Ovary (tissue), 9 donors: ENCODE data around the gene PPP2R2C. TPM values are rescaled to one million over a fixed set of nuclear protein-coding genes. Genes with fewer than 3 reads are reported as not detected.

Source experiments
- DNase-seq, 5 donors: peaks; one replicate each; pipeline ENCODE4 v3.0.0-alpha.2; 2019 to 2020
- H3K27ac ChIP-seq, 2 donors: fragments of 200-600 bp; one replicate each; pipeline versions ENCODE4 v1.5.1 to v1.8.0; 2019 to 2022
- H3K27me3 ChIP-seq: fragments of 200-600 bp; one replicate; pipeline ENCODE4 v1.8.0; 2022
- H3K36me3 ChIP-seq: fragments of 200-600 bp; sonication (generic); one replicate; pipeline ENCODE4 v1.5.1; 2019
- H3K4me1 ChIP-seq: one replicate; pipeline ENCODE4 v1.8.1; 2013; ENCODE audit warnings: mild to moderate bottlenecking, moderate library complexity; ENCODE audit not compliant: insufficient read depth
- H3K4me3 ChIP-seq: fragments of 200-600 bp; sonication (generic); one replicate; pipeline ENCODE4 v1.5.1; 2017
- H3K9me3 ChIP-seq, 2 donors: fragments of 200-600 bp in 1 of 2; sonication (generic) in 1 of 2; one replicate each; pipeline versions ENCODE4 v1.5.1 to v1.8.1; 2013 to 2019; ENCODE audit warnings: mild to moderate bottlenecking in 1 of 2, moderate library complexity in 1 of 2
- EP300 ChIP-seq: sonication (generic); formaldehyde crosslinking; IDR thresholded peaks from one replicate; pipeline ENCODE4 v1.6.1; 2017; ENCODE audit warnings: antibody characterized with exemption
- POLR2A ChIP-seq: fragments of 450-650 bp; IDR thresholded peaks from one replicate; pipeline ENCODE4 v1.6.1; 2017; ENCODE audit warnings: antibody characterized with exemption, mild to moderate bottlenecking, moderate library complexity
- WGBS, 3 donors: extraction: QIAGEN DNeasy Blood & Tissue Kit in 1 of 3; methylation state at CpG; one replicate each; pipeline versions ENCODE4 v1.1.5 to v1.1.7; 2013 to 2017; 5-methylcytosine and 5-hydroxymethylcytosine counted together
- intact Hi-C, 4 donors: fragments of 100-400 bp; cut with DNase I; formaldehyde crosslinking; loops; one replicate each; pipeline versions ENCODE4 v1.11.0 to v1.15.1; 2022 to 2023
- polyA plus RNA-seq, 2 donors: library from polyadenylated mRNA; stranded (reverse); fragments of 200-250 nt in 1 of 2; fragments of 350-450 nt in 1 of 2; fragmentation: Illumina TruSeq in 1 of 2; extraction: RNeasy Lipid Tissue Mini Kit (QIAGEN cat#74804) in 1 of 2; gene quantifications; one replicate each; pipeline ENCODE4 v1.2.3, GENCODE V29; 2013 to 2014
- total RNA-seq, 7 donors: library from RNA; depleted of rRNA in 2 of 7; stranded (reverse); fragments of >200 nt in 2 of 7; fragmentation: NEBNext Ultra II Directional in 3 of 7; extraction: Animal tissue kit (Norgen Biotek cat#: 25700) in 3 of 7; gene quantifications; one replicate each; pipeline versions ENCODE4 v1.1.0 to v1.2.4, GENCODE V29; 2016 to 2023
- TF ChIP-seq, protein P1 (sequence below), 3 donors: fragments of 450-650 bp in 2 of 3; fragments of 200-600 bp in 1 of 3; IDR thresholded peaks; one replicate each; pipeline versions ENCODE4 v1.5.1 to v1.8.0; 2016 to 2022; ENCODE audit warnings: antibody characterized with exemption in 3 of 3, mild to moderate bottlenecking in 1 of 3
- donor health status: DM: no; HTN: no; CAD: no; lungs with moderate emphysema.
- donor health status: DM: no; HTN: no; CAD: no.
- donor health status: Bipolar disorder and iron deficiency.
- donor health status: DM: yes; HTN: yes; CAD: no.
- donor health status: DM: no; HTN: no; CAD: no.
- donor health status: DM: yes; HTN: yes; CAD: no.

PPP2R2C gene
- total and polyA plus RNA-seq, 9 donors = 0.12 to 4.5 (median 0.77) TPM

DNA sequence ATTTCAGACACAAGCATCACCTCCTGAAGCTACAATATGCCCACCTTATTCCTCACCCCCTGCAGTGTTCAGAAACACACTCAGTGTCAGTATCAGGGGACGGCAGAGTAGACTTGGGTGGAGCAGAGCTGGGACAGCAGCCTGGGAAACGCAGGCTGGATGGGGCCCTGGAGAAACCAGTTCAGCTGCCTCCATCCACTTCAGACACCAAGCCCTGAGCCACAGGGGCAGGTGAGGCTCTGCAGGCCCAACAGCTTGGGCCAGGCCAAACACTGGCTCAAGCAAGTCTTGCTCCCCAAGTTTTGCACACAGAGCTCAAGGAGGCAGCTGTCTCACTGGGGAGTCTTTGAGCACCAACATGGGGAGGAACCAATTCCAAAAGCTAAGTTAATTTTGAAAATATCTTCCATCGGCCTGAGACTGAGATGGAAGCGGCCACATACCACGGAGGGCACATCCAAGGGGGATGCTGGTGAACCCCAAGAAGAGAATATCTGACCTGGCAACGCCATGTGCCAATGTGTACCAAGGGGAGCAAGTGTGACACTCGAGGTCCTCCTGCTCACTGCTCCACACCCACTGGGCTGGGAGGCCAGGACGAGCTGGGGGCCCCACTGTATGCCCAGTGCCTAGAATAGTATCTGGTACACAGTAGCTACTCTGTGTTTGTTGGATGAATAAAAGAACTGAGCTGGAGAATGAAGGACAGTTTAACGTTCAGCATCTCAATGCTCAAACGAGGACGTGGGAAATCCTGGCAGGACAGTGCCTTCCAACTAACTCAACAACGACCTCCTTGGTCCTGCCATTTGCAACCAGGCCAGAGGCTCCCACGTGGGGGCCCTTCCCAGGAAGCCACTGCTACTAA is 45.6 kb downstream of the PPP2R2C start:
- no peak for DNase-seq
- no peaks in the 10 kb centered on the region for H3K4me1 ChIP-seq
- no peaks in the 10 kb centered on the region for H3K27me3 ChIP-seq
- H3K9me3 ChIP-seq = no peaks in the 10 kb centered on the region
- intact Hi-C loops = no loop called here
- no peak overlapping the region for H3K4me3 ChIP-seq
- no peak overlapping the region for H3K27ac ChIP-seq
- WGBS, 3 donors = 71 to 74% (median 73%) methylated on average over 13 of the region's 13 CpGs
- no peak for TF ChIP-seq POLR2A
- TF ChIP-seq, protein P1, sequence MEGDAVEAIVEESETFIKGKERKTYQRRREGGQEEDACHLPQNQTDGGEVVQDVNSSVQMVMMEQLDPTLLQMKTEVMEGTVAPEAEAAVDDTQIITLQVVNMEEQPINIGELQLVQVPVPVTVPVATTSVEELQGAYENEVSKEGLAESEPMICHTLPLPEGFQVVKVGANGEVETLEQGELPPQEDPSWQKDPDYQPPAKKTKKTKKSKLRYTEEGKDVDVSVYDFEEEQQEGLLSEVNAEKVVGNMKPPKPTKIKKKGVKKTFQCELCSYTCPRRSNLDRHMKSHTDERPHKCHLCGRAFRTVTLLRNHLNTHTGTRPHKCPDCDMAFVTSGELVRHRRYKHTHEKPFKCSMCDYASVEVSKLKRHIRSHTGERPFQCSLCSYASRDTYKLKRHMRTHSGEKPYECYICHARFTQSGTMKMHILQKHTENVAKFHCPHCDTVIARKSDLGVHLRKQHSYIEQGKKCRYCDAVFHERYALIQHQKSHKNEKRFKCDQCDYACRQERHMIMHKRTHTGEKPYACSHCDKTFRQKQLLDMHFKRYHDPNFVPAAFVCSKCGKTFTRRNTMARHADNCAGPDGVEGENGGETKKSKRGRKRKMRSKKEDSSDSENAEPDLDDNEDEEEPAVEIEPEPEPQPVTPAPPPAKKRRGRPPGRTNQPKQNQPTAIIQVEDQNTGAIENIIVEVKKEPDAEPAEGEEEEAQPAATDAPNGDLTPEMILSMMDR (IDR thresholded peaks at IDR 0.05) = no peak
- TF ChIP-seq EP300 = no peak
- H3K36me3 ChIP-seq = no peaks in the 10 kb centered on the region

DNA sequence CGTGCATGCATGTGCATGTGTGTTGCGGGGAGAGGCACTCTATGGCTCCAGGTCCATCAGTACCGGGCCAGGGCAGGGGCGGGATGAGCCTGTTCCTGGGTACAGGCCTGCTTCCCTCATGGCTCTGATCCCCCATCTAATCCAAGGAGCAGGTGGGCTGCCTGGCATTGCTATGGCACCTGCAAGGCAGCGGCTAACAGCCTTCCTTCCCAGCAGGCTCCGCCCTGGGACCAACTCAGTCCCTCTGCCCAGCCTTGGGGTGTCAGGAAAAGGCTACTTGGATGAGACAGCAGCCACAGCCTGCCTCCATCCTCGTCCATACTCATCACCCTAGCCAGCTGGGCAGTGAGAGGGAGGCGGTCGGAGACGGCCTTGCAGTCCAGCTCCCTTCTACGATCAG is 46.5 kb downstream of the PPP2R2C start:
- Histone ChIP-seq H3K27ac (no peak overlapping the region), H3K36me3 (no peaks in the 10 kb centered on the region)

DNA sequence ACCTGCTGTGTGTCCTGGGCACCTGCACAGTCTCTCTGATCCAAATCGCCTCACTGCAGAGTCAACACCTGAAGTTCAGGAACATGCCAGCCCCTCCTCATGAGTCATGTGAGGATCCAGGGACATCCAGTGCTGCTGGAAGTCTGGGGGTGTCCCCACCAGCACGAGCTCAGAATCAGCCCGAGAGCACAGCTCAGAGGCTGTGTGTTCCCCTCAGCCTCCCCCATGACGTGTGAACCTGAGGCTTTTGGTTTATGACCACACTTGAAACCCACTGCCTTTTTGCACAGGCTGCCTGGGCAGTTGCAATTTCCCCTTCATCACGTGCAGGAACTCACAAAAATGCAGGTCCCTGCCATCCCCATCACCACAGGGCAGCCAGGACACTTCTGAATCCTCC is 47.1 kb downstream of the PPP2R2C start:
- H3K27ac ChIP-seq = no peak overlapping the region
- no peaks in the 10 kb centered on the region for H3K4me1 ChIP-seq
- no peak for DNase-seq
- no peak for TF ChIP-seq EP300
- TF ChIP-seq POLR2A = no peak
- TF ChIP-seq, protein P1 (IDR thresholded peaks at IDR 0.05) = no peak
- WGBS, 3 donors = 56 to 69% (median 67%) methylated on average over 5 of the region's 5 CpGs
- H3K9me3 ChIP-seq = no peaks in the 10 kb centered on the region
- no peaks in the 10 kb centered on the region for H3K27me3 ChIP-seq
- intact Hi-C loops = no loop called here
- no peak overlapping the region for H3K4me3 ChIP-seq
- H3K36me3 ChIP-seq = no peaks in the 10 kb centered on the region

More for the DNA sequence above, 46.5 kb downstream of the PPP2R2C start:
- intact Hi-C loops = no loop called here
- TF ChIP-seq, protein P1 (IDR thresholded peaks at IDR 0.05) = no peak
- TF ChIP-seq POLR2A (no peak), EP300 (no peak)
- no peaks in the 10 kb centered on the region for H3K27me3 ChIP-seq
- WGBS, 3 donors = 66 to 77% (median 74%) methylated on average over 11 of the region's 11 CpGs
- no peaks in the 10 kb centered on the region for H3K4me1 ChIP-seq
- H3K4me3 ChIP-seq = no peak overlapping the region
- H3K9me3 ChIP-seq = no peaks in the 10 kb centered on the region
- no peak for DNase-seq

DNA sequence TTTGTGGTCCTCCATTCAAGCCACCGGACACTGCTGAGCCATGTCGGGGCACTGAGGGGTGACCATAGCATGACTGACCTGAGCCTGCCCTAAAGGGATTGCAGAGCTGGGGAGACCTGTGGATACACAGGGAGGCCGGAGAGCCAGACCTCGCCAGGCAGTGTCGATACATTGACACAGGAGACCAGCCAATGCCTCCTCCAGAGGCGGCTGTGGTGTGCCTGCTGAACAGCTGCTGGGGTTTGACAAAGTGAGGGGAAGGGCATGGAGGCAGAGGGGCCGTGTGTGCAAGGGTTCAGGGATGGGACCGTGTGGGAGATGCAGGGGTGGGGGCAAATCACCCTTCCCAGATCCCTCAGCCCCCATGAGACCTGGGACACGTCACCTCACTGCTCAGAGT is 48.0 kb downstream of the PPP2R2C start:
- Histone ChIP-seq H3K27me3 (no peaks in the 10 kb centered on the region), H3K9me3 (no peaks in the 10 kb centered on the region), H3K4me1 (no peaks in the 10 kb centered on the region), H3K4me3 (no peak overlapping the region), H3K27ac (no peak overlapping the region), H3K36me3 (no peaks in the 10 kb centered on the region)
- WGBS, 3 donors = 75 to 84% (median 84%) methylated on average over 9 of the region's 9 CpGs
- intact Hi-C loops = no loop called here
- no peak for DNase-seq
- TF ChIP-seq, protein P1 (IDR thresholded peaks at IDR 0.05) = no peak
- TF ChIP-seq POLR2A = no peak
- TF ChIP-seq EP300 = no peak
